Endothelial cell of umbilical vein (primary cell): ENCODE measurements around the gene PLAGL1. TPM values are rescaled to one million over a fixed set of nuclear protein-coding genes. Genes with fewer than 3 reads are reported as not detected.

Source experiments
- BruUV-seq: library from RNA; stranded (reverse); fragments of 400-500 nt; replicated peaks from 2 replicates; lab custom pipeline; 2021; lab: Mats Ljungman, UMichigan
- CTCF ChIA-PET: fragments of 300-600, 350-600 bp; sonication (Branson Sonifier 250); formaldehyde crosslinking; loops from one replicate; lab custom pipeline; 2021; ENCODE audit warnings: antibody characterized with exemption, inconsistent platforms; lab: Charles Lee
- POLR2A ChIA-PET: fragments of 300-600, 350-600 bp; sonication (Branson Sonifier 250); formaldehyde crosslinking; loops from one replicate; lab custom pipeline; 2021; ENCODE audit warnings: antibody characterized with exemption, inconsistent platforms; lab: Charles Lee
- DNase-seq: peaks from one replicate; pipeline ENCODE4 v3.0.0-alpha.2; 2011; ENCODE audit warnings: low read depth, low spot score
- FAIRE-seq: peaks from 2 replicates; lab custom pipeline; 2011; peaks lifted over from hg19 to GRCh38; lab: Jason Lieb, UNC
- H2AFZ ChIP-seq: 2 replicates; pipeline ENCODE4 v1.6.0; 2012; ENCODE audit warnings: low read depth, low read length, control low read depth, inconsistent platforms
- H3K27ac ChIP-seq: 2 replicates; pipeline ENCODE4 v1.5.1; 2011; ENCODE audit warnings: low read depth, mild to moderate bottlenecking, control low read depth, low read length, moderate library complexity; ENCODE audit not compliant: insufficient read depth
- H3K27me3 ChIP-seq, 2 experiments: 2 replicates each; pipeline versions ENCODE4 v1.6.0 to v1.6.1; 2011; ENCODE audit warnings: low read length in 2 of 2, mixed read lengths in 1 of 2; ENCODE audit not compliant: control insufficient read depth in 2 of 2, insufficient read depth in 2 of 2
- H3K36me3 ChIP-seq, 2 experiments: 2 replicates in 1 of 2; 3 replicates in 1 of 2; pipeline ENCODE4 v1.5.1; 2011; ENCODE audit warnings: low read length in 2 of 2, mild to moderate bottlenecking in 1 of 2, moderate library complexity in 1 of 2; ENCODE audit not compliant: control insufficient read depth in 2 of 2, insufficient read depth in 2 of 2; ENCODE audit errors: extremely low read depth in 1 of 2
- H3K4me1 ChIP-seq: 3 replicates; pipeline ENCODE4 v1.5.1; 2011; ENCODE audit warnings: mild to moderate bottlenecking, low read length; ENCODE audit not compliant: control insufficient read depth, insufficient read depth; ENCODE audit errors: extremely low read depth
- H3K4me2 ChIP-seq: 2 replicates; pipeline ENCODE4 v1.6.1; 2011; ENCODE audit warnings: low read length, control low read depth, mixed read lengths; ENCODE audit not compliant: insufficient read depth
- H3K4me3 ChIP-seq, 3 experiments: fragments of 200-600 bp in 1 of 3; sonication (generic), shearing (Covaris generic) in 1 of 3; replicated peaks in 1 of 3; 2 replicates each; pipeline ENCODE4 v1.5.1; 2011 to 2016; ENCODE audit warnings: control low read depth in 3 of 3, low read length in 3 of 3, mild to moderate bottlenecking in 2 of 3, inconsistent platforms in 1 of 3, low read depth in 1 of 3, moderate library complexity in 1 of 3; ENCODE audit not compliant: insufficient read depth in 1 of 3
- H3K79me2 ChIP-seq: 2 replicates; pipeline ENCODE4 v1.6.0; 2012; ENCODE audit warnings: low read length, inconsistent platforms; ENCODE audit not compliant: control insufficient read depth, insufficient read depth
- H3K9ac ChIP-seq: replicated peaks from 2 replicates; pipeline ENCODE3; 2011; ENCODE audit warnings: low read length, control low read depth; ENCODE audit not compliant: insufficient read depth; ENCODE audit errors: extremely low read depth
- H3K9me1 ChIP-seq: replicated peaks from 3 replicates; pipeline ENCODE4 v1.6.0; 2011; ENCODE audit warnings: mild to moderate bottlenecking, low read length; ENCODE audit not compliant: control insufficient read depth, insufficient read depth; ENCODE audit errors: extremely low read depth
- H3K9me3 ChIP-seq: replicated peaks from 2 replicates; pipeline ENCODE4 v1.5.1; 2012; ENCODE audit warnings: low read length, inconsistent platforms; ENCODE audit not compliant: control insufficient read depth, insufficient read depth
- H4K20me1 ChIP-seq: replicated peaks from 2 replicates; pipeline ENCODE3; 2011; ENCODE audit warnings: mild to moderate bottlenecking, low read length; ENCODE audit not compliant: control insufficient read depth, insufficient read depth; ENCODE audit errors: extremely low read depth
- CTCF ChIP-seq, 2 donors: IDR thresholded peaks; 1 replicate in 1 of 2; 2 replicates in 1 of 2; pipeline ENCODE4 v1.5.1; 2011; ENCODE audit warnings: low read length in 2 of 2, mild to moderate bottlenecking in 2 of 2, moderate library complexity in 2 of 2, control low read depth in 1 of 2, inconsistent platforms in 1 of 2, low read depth in 1 of 2; ENCODE audit not compliant: insufficient read depth in 1 of 2; ENCODE audit errors: extremely low read depth in 1 of 2
- EZH2 ChIP-seq: IDR thresholded peaks from 2 replicates; pipeline ENCODE4 v1.6.1; 2012; ENCODE audit warnings: borderline replicate concordance, low read depth, mild to moderate bottlenecking, moderate library complexity, low read length, inconsistent platforms; ENCODE audit not compliant: severe bottlenecking
- FOS ChIP-seq: IDR thresholded peaks from 2 replicates; pipeline ENCODE4 v1.6.1; 2011; ENCODE audit warnings: mild to moderate bottlenecking, low read length, moderate library complexity, borderline replicate concordance; ENCODE audit not compliant: insufficient read depth
- GATA2 ChIP-seq: IDR thresholded peaks from 2 replicates; pipeline ENCODE4 v1.7.0; 2011; ENCODE audit warnings: low read depth, mild to moderate bottlenecking, moderate library complexity, mixed read lengths, low read length; ENCODE audit not compliant: insufficient read length, insufficient read depth
- JUN ChIP-seq: IDR thresholded peaks from 2 replicates; pipeline ENCODE4 v1.6.1; 2011; ENCODE audit warnings: borderline replicate concordance, low read depth; ENCODE audit not compliant: insufficient read length, insufficient read depth
- MAX ChIP-seq: IDR thresholded peaks from 2 replicates; pipeline ENCODE4 v1.6.1; 2011; ENCODE audit not compliant: insufficient read depth, insufficient read length
- MYC ChIP-seq: IDR thresholded peaks from one replicate; pipeline ENCODE4 v1.6.1; 2011; ENCODE audit warnings: mild to moderate bottlenecking, low read depth, low read length
- POLR2A ChIP-seq: IDR thresholded peaks from 2 replicates; pipeline ENCODE4 v1.6.1; 2012; ENCODE audit warnings: low read depth, mild to moderate bottlenecking, control low read depth, low read length
- POLR2AphosphoS5 ChIP-seq: IDR thresholded peaks from 2 replicates; pipeline ENCODE4 v1.6.1; 2012; ENCODE audit warnings: low read depth, mild to moderate bottlenecking, control low read depth, low read length, moderate library complexity; ENCODE audit not compliant: insufficient read depth
- dilution Hi-C: fragments of 300-500 bp; cut with MboI; formaldehyde crosslinking; loops from one replicate; pipeline ENCODE4 v1.15.0; 2019; ENCODE audit warnings: low sequenced_read_pairs; ENCODE audit not compliant: extremely low pct_ligation_motif_present
- intact Hi-C: fragments of 100-400 bp; cut with micrococcal nuclease; formaldehyde crosslinking; loops from one replicate; pipeline ENCODE4 v1.10.0; 2022
- polyA plus RNA-seq, 4 experiments: library from polyadenylated mRNA; depleted of rRNA in 3 of 4; stranded (reverse) in 3 of 4; unstranded in 1 of 4; fragments of >200 nt; gene quantifications; 2 replicates each; pipeline versions ENCODE4 v1.2.1 to v1.2.3, GENCODE V29; 2011 to 2012; ENCODE audit warnings: missing spikeins in 1 of 4
- total RNA-seq: library from RNA; stranded (reverse); gene quantifications from 2 replicates; pipeline ENCODE4 v1.2.3, GENCODE V29; 2021

PLAGL1 gene
- total and polyA plus RNA-seq, 2 donors (not counting 3 experiments of a cell fraction or from before 2014, with no cell fraction given): 20.9 to 40.4 TPM

- Histone ChIP-seq H3K9ac (no peak overlapping the region), H3K79me2 (no peaks in the 10 kb centered on the region), H3K27ac (no peak overlapping the region), H3K4me1 (no peaks in the 10 kb centered on the region), H3K36me3 (no peaks in the 10 kb centered on the region), H3K27me3 (peaks cover 1 to 5% of the 10 kb centered on the region in 2 experiments), H2AFZ (no peak overlapping the region), H3K4me3 (no peak overlapping the region), H3K9me3 (no peaks in the 10 kb centered on the region), H3K4me2 (no peak overlapping the region), H3K9me1 (no peaks in the 10 kb centered on the region), H4K20me1 (no peaks in the 10 kb centered on the region)
- TF ChIP-seq FOS (no peak), CTCF (IDR thresholded peaks at IDR 0.05; ENCODE audit: extremely low read depth in 1 of 2, insufficient read depth in 1 of 2, low read depth in 1 of 2, low read length in 2 of 2) (no peak), JUN (no peak), MYC (no peak), EZH2 (no peak)
- intact Hi-C loops (no loop called here), dilution Hi-C loops (no loop called here)
- CTCF ChIA-PET: interaction anchor here (1.3 to 1.6 kb wide), 2 partner anchors 32 to 425 kb away, joined by 3 read pairs; no protein-coding TSS in a partner anchor
- POLR2A ChIA-PET: no interaction called here
- no peak for FAIRE-seq
- BruUV-seq: no TSS peak
- DNase-seq: no peak
Measured at GRCh38 chr6:143980921-143981320, 27.1 kb downstream of the PLAGL1 start.

GRCh38 chr6:143976806-143977349 lies 31.2 kb downstream of the PLAGL1 start:
- H3K79me2 ChIP-seq: no peaks in the 10 kb centered on the region
- H3K9me3 ChIP-seq: no peaks in the 10 kb centered on the region
- no peak overlapping the region for H3K9ac ChIP-seq
- intact Hi-C loops (no loop called here), dilution Hi-C loops (no loop called here)
- H2AFZ ChIP-seq: no peak overlapping the region
- no peaks in the 10 kb centered on the region for H3K36me3 ChIP-seq
- H3K4me1 ChIP-seq: no peaks in the 10 kb centered on the region
- POLR2A ChIA-PET: interaction anchor here (0.6 kb wide), 1 partner anchor 222 kb away, joined by 4 read pairs; no protein-coding TSS in a partner anchor
- BruUV-seq: no TSS peak
- TF ChIP-seq JUN: no peak
- TF ChIP-seq POLR2AphosphoS5: no peak
- no peak for TF ChIP-seq POLR2A
- TF ChIP-seq EZH2: no peak
- no peak for TF ChIP-seq MAX
- no peak for TF ChIP-seq MYC
- TF ChIP-seq FOS: no peak
- no peak for TF ChIP-seq CTCF (IDR thresholded peaks at IDR 0.05; ENCODE audit: extremely low read depth in 1 of 2, insufficient read depth in 1 of 2, low read depth in 1 of 2, low read length in 2 of 2)
- no peak for TF ChIP-seq GATA2
- DNase-seq (no peak), FAIRE-seq (peak; percentile 15)
- H3K4me2 ChIP-seq: no peak overlapping the region
- H3K4me3 ChIP-seq: no peak overlapping the region
- no peak overlapping the region for H3K27ac ChIP-seq
- no peaks in the 10 kb centered on the region for H3K9me1 ChIP-seq
- H3K27me3 ChIP-seq: peaks cover 4 to 5% of the 10 kb centered on the region in 2 experiments
- H4K20me1 ChIP-seq: no peaks in the 10 kb centered on the region
- CTCF ChIA-PET: interaction anchor here (1.3 kb wide), 1 partner anchor 10 kb away, joined by 3 read pairs; no protein-coding TSS in a partner anchor
